IPS DF 6.9 (cell line): ENCODE data around the gene PSD4.

Experiments
- DNase-seq: peaks from one replicate; pipeline ENCODE4 v3.0.0-alpha.2; 2013; ENCODE audit warnings: low read depth, low spot score
- H3K27ac ChIP-seq: one replicate; pipeline ENCODE4 v1.5.1; 2013; ENCODE audit warnings: low read length, control low read depth
- H3K27me3 ChIP-seq: 2 replicates; pipeline ENCODE4 v1.6.1; 2013; ENCODE audit warnings: mild to moderate bottlenecking, low read length; ENCODE audit not compliant: control insufficient read depth, insufficient read depth
- H3K36me3 ChIP-seq: 2 replicates; pipeline ENCODE4 v1.6.1; 2013; ENCODE audit warnings: low read length; ENCODE audit not compliant: control insufficient read depth, insufficient read depth
- H3K4me1 ChIP-seq: 2 replicates; pipeline ENCODE4 v1.6.1; 2013; ENCODE audit warnings: low read length; ENCODE audit not compliant: control insufficient read depth, insufficient read depth
- H3K4me3 ChIP-seq: 2 replicates; pipeline ENCODE4 v1.5.1; 2013; ENCODE audit warnings: mild to moderate bottlenecking, low read length
- H3K9me3 ChIP-seq: 2 replicates; pipeline ENCODE4 v1.6.1; 2013; ENCODE audit warnings: low read length, inconsistent platforms; ENCODE audit not compliant: control insufficient read depth, insufficient read depth
- WGBS: extraction: QIAGEN DNeasy Blood & Tissue Kit; methylation state at CpG from one replicate; pipeline ENCODE4 v1.1.7; 2013; ENCODE audit warnings: mixed read lengths, missing lambda C conversion rate; ENCODE audit not compliant: insufficient read length, insufficient coverage; 5-methylcytosine and 5-hydroxymethylcytosine counted together

PSD4 gene

GRCh38 chr2:113209646-113210171, 35.9 kb downstream of the PSD4 start:
- no peak for DNase-seq
- Histone ChIP-seq H3K4me3 (no peak overlapping the region), H3K27ac (no peak overlapping the region), H3K9me3 (no peaks in the 10 kb centered on the region), H3K27me3 (no peaks in the 10 kb centered on the region), H3K4me1 (no peaks in the 10 kb centered on the region), H3K36me3 (no peaks in the 10 kb centered on the region)
- no CpG with 5 or more reads among the region's 15 CpGs for WGBS

GRCh38 chr2:113211226-113212105, 37.7 kb downstream of the PSD4 start:
- WGBS = no CpG with 5 or more reads among the region's 13 CpGs
- no peak for DNase-seq
- H3K27ac ChIP-seq = no peak overlapping the region
- no peaks in the 10 kb centered on the region for H3K36me3 ChIP-seq
- H3K27me3 ChIP-seq = no peaks in the 10 kb centered on the region
- no peaks in the 10 kb centered on the region for H3K4me1 ChIP-seq
- H3K9me3 ChIP-seq = no peaks in the 10 kb centered on the region
- no peak overlapping the region for H3K4me3 ChIP-seq

GRCh38 chr2:113212245-113213060, 38.7 kb downstream of the PSD4 start:
- H3K4me1 ChIP-seq = no peaks in the 10 kb centered on the region
- WGBS = no CpG with 5 or more reads among the region's 26 CpGs
- no peak overlapping the region for H3K4me3 ChIP-seq
- DNase-seq = no peak
- H3K27ac ChIP-seq = no peak overlapping the region
- H3K36me3 ChIP-seq = no peaks in the 10 kb centered on the region
- no peaks in the 10 kb centered on the region for H3K9me3 ChIP-seq
- no peaks in the 10 kb centered on the region for H3K27me3 ChIP-seq

- Histone ChIP-seq H3K4me3 (no peak overlapping the region), H3K4me1 (peaks cover 1% of the 10 kb centered on the region; the same call in 1 of the 2 replicates), H3K27ac (no peak overlapping the region), H3K36me3 (no peaks in the 10 kb centered on the region), H3K9me3 (no peaks in the 10 kb centered on the region), H3K27me3 (no peaks in the 10 kb centered on the region)
- WGBS = no CpG with 5 or more reads among the region's 14 CpGs
- DNase-seq = no peak
Observed at GRCh38 chr2:113213061-113213930, 39.5 kb downstream of the PSD4 start.

- WGBS = no CpG with 5 or more reads among the region's 4 CpGs
Observed at GRCh38 chr2:113214141-113214540, 40.4 kb downstream of the PSD4 start.

GRCh38 chr2:113215056-113215455, 41.3 kb downstream of the PSD4 start:
- DNase-seq = no peak
- Histone ChIP-seq H3K27me3 (no peaks in the 10 kb centered on the region), H3K36me3 (no peaks in the 10 kb centered on the region), H3K9me3 (no peaks in the 10 kb centered on the region), H3K4me3 (no peak overlapping the region), H3K27ac (no peak overlapping the region), H3K4me1 (peaks cover 1% of the 10 kb centered on the region; the same call in 1 of the 2 replicates)
- no CpG with 5 or more reads among the region's 2 CpGs for WGBS

More at GRCh38 chr2:113214141-113214540, 40.4 kb downstream of the PSD4 start:
- Histone ChIP-seq H3K4me3 (no peak overlapping the region), H3K27ac (no peak overlapping the region), H3K4me1 (peaks cover 1% of the 10 kb centered on the region; the same call in 1 of the 2 replicates), H3K36me3 (no peaks in the 10 kb centered on the region), H3K9me3 (no peaks in the 10 kb centered on the region), H3K27me3 (no peaks in the 10 kb centered on the region)
- DNase-seq = no peak

- Histone ChIP-seq H3K4me1 (peaks cover 1% of the 10 kb centered on the region; the same call in 1 of the 2 replicates), H3K9me3 (no peaks in the 10 kb centered on the region), H3K27me3 (no peaks in the 10 kb centered on the region), H3K36me3 (no peaks in the 10 kb centered on the region), H3K27ac (no peak overlapping the region), H3K4me3 (no peak overlapping the region)
- WGBS = no CpG with 5 or more reads among the region's 2 CpGs
- no peak for DNase-seq
Observed at GRCh38 chr2:113216321-113216720, 42.5 kb downstream of the PSD4 start.

- H3K9me3 ChIP-seq = no peaks in the 10 kb centered on the region
- H3K36me3 ChIP-seq = no peaks in the 10 kb centered on the region
- H3K27ac ChIP-seq = no peak overlapping the region
- no peaks in the 10 kb centered on the region for H3K27me3 ChIP-seq
- no peak overlapping the region for H3K4me3 ChIP-seq
- WGBS = no CpG with 5 or more reads among the region's 6 CpGs
- H3K4me1 ChIP-seq = peaks cover 1% of the 10 kb centered on the region; the same call in 1 of the 2 replicates
- no peak for DNase-seq
Observed at GRCh38 chr2:113216891-113217454, 43.2 kb downstream of the PSD4 start.

GRCh38 chr2:113217455-113218282, 43.9 kb downstream of the PSD4 start:
- Histone ChIP-seq H3K9me3 (no peaks in the 10 kb centered on the region), H3K27me3 (no peaks in the 10 kb centered on the region), H3K27ac (no peak overlapping the region), H3K4me1 (peaks cover 1% of the 10 kb centered on the region; the same call in 1 of the 2 replicates), H3K36me3 (no peaks in the 10 kb centered on the region), H3K4me3 (no peak overlapping the region)
- WGBS = no CpG with 5 or more reads among the region's 15 CpGs
- no peak for DNase-seq
